ENCODE measurements around the gene ZNF808.
"Not testable (repeated sequence)": the region's sequence is repeated elsewhere in the genome, so short reads cannot be mapped to it uniquely, and the experiment has no call there.

ZNF808 gene

GRCh38 chr19:52599241-52599640 is 71.8 kb downstream of the ZNF808 start:
- no peak for TF ChIP-seq CTCF (IDR thresholded peaks at IDR 0.05; ENCODE audit: insufficient read depth, missing control alignments)
- FAIRE-seq (no peak), DNase-seq (ENCODE audit: insufficient read length, low spot score) (no peak)

- FAIRE-seq (no peak), DNase-seq (ENCODE audit: insufficient read length, low spot score) (no peak)
- no peak for TF ChIP-seq CTCF (IDR thresholded peaks at IDR 0.05; ENCODE audit: insufficient read depth, missing control alignments)
Observed at GRCh38 chr19:52600639-52601024, 73.2 kb downstream of the ZNF808 start.

- FAIRE-seq (no peak), DNase-seq (ENCODE audit: insufficient read length, low spot score) (peak; percentile 81)
- peak; percentile 3 for TF ChIP-seq CTCF (IDR thresholded peaks at IDR 0.05; ENCODE audit: insufficient read depth, missing control alignments)
Observed at GRCh38 chr19:52601025-52601973, 73.8 kb downstream of the ZNF808 start.

GRCh38 chr19:52601974-52602366 is 74.5 kb downstream of the ZNF808 start:
- peak; percentile 13 for TF ChIP-seq CTCF (IDR thresholded peaks at IDR 0.05; ENCODE audit: insufficient read depth, missing control alignments)
- not testable (repeated sequence) for DNase-seq (ENCODE audit: insufficient read length, low spot score); FAIRE-seq

- no peak for FAIRE-seq
- no peak for DNase-seq (ENCODE audit: insufficient read length, low spot score)
- no peak for TF ChIP-seq CTCF (IDR thresholded peaks at IDR 0.05; ENCODE audit: insufficient read depth, missing control alignments)
Observed at GRCh38 chr19:52602941-52603340, 75.5 kb downstream of the ZNF808 start.

- TF ChIP-seq CTCF (IDR thresholded peaks at IDR 0.05; ENCODE audit: insufficient read depth, missing control alignments): no peak
- FAIRE-seq (no peak), DNase-seq (ENCODE audit: insufficient read length, low spot score) (no peak)
Observed at GRCh38 chr19:52603558-52604207, 76.2 kb downstream of the ZNF808 start.

Measured in D721Med (cell line).